Gastrocnemius medialis (tissue), 4 donors: Measurements from ENCODE around the gene PYGL. TPM values are rescaled to one million over a fixed set of nuclear protein-coding genes. Genes with fewer than 3 reads are reported as not detected.
"Not testable (repeated sequence)": the region's sequence is repeated elsewhere in the genome, so short reads cannot be mapped to it uniquely, and the experiment has no call there.

Source experiments
- ATAC-seq, 2 donors: fragments of 150-250 bp; one replicate each; pipeline ENCODE4 v1.9.1; 2016
- DNase-seq, 2 donors: peaks; one replicate each; pipeline ENCODE4 v3.0.0-alpha.2; 2019
- H3K27ac ChIP-seq, 4 donors: fragments of 200-600 bp; sonication (generic); 1 replicate in 1 of 4; 2 replicates in 3 of 4; pipeline ENCODE4 v1.5.1; 2016 to 2018; ENCODE audit warnings: mild to moderate bottlenecking in 2 of 4, moderate library complexity in 1 of 4
- H3K27me3 ChIP-seq, 3 donors: fragments of 200-600 bp; sonication (generic) in 2 of 3; 1 replicate in 1 of 3; 2 replicates in 2 of 3; pipeline versions ENCODE4 v1.5.1 to v1.6.0; 2016 to 2019; ENCODE audit warnings: mild to moderate bottlenecking in 1 of 3, moderate library complexity in 1 of 3
- H3K36me3 ChIP-seq, 2 donors: fragments of 200-600 bp; sonication (generic) in 1 of 2; one replicate each; pipeline ENCODE4 v1.5.1; 2017 to 2018
- H3K4me1 ChIP-seq, 2 donors: fragments of 200-600 bp; sonication (generic) in 1 of 2; one replicate each; pipeline ENCODE4 v1.5.1; 2016 to 2017; ENCODE audit warnings: mild to moderate bottlenecking in 2 of 2
- H3K4me3 ChIP-seq, 4 donors: fragments of 200-600 bp; sonication (generic) in 3 of 4; 1 replicate in 1 of 4; 2 replicates in 3 of 4; pipeline ENCODE4 v1.5.1; 2016 to 2019; ENCODE audit warnings: mild to moderate bottlenecking in 2 of 4
- H3K9me3 ChIP-seq, 3 donors: fragments of 200-600 bp; sonication (generic) in 2 of 3; 1 replicate in 1 of 3; 2 replicates in 2 of 3; pipeline ENCODE4 v1.5.1; 2016 to 2019
- CTCF ChIP-seq, 5 experiments: fragments of 450-650 bp in 3 of 5; fragments of 200-600 bp in 2 of 5; sonication (generic) in 2 of 5; IDR thresholded peaks in 4 of 5; conservative IDR thresholded peaks in 1 of 5; 1 replicate in 4 of 5; 2 replicates in 1 of 5; pipeline ENCODE4 v1.5.1; 2016 to 2019; ENCODE audit warnings: antibody characterized with exemption in 5 of 5, mild to moderate bottlenecking in 3 of 5, moderate library complexity in 3 of 5
- POLR2A ChIP-seq, 2 donors: fragments of 450-650 bp; IDR thresholded peaks; one replicate each; pipeline ENCODE4 v1.6.1; 2017; ENCODE audit warnings: antibody characterized with exemption in 2 of 2, mild to moderate bottlenecking in 2 of 2, moderate library complexity in 2 of 2
- in situ Hi-C, 4 donors: fragments of 200-750 bp; cut with MboI; loops; one replicate each; pipeline versions ENCODE4 v1.15.0 to v1.8.0; 2017; ENCODE audit warnings: low sequenced_read_pairs in 4 of 4
- intact Hi-C: fragments of 100-400 bp; cut with DNase I; formaldehyde crosslinking; loops from one replicate; pipeline ENCODE4 v1.15.1; 2023; ENCODE audit warnings: low total_unique reads
- total RNA-seq, 4 donors: library from RNA; depleted of rRNA; stranded (reverse); fragments of >200 nt; gene quantifications; one replicate each; pipeline versions ENCODE4 v1.1.0 to v1.2.3, GENCODE V29; 2016

Gene PYGL
- total RNA-seq, 4 donors from 2014 or later: 4.8 to 8.6 (median 6.4) TPM

GRCh38 chr14:50943261-50943942 is 881 bp downstream of the PYGL start:
- in situ Hi-C loops: no loop called here
- peak in 1 of 2 donors; percentile 34 for DNase-seq
- peaks cover 4 to 7% of the 10 kb centered on the region in 2 donors for H3K4me1 ChIP-seq

GRCh38 chr14:50941638-50942037 is 2.6 kb downstream of the PYGL start:
- intact Hi-C loops: loop anchor here (10.0 kb wide), 1 partner anchor 843 kb away; no protein-coding TSS in a partner anchor

More at GRCh38 chr14:50943261-50943942, 881 bp downstream of the PYGL start:
- peak overlapping the region; percentile 33 to 69 (median 59) for H3K27ac ChIP-seq
- H3K27me3 ChIP-seq: peaks cover 0 to 8% (median 3%) of the 10 kb centered on the region in 3 donors
- TF ChIP-seq POLR2A (IDR thresholded peaks at IDR 0.05) (no peak), CTCF (IDR thresholded peaks at IDR 0.05 in 4 of 5, conservative IDR thresholded peaks at IDR 0.05 in 1 of 5) (no peak)
- H3K36me3 ChIP-seq: no peaks in the 10 kb centered on the region
- intact Hi-C loops: loop anchor here (10.0 kb wide), 1 partner anchor 841 kb away; no protein-coding TSS in a partner anchor
- ATAC-seq: peak; percentile 17 to 42
- H3K9me3 ChIP-seq: no peaks in the 10 kb centered on the region
- H3K4me3 ChIP-seq: peak overlapping the region; percentile 67 to 94 (median 80)

GRCh38 chr14:50941151-50941550 is 3.1 kb downstream of the PYGL start:
- no peaks in the 10 kb centered on the region for H3K36me3 ChIP-seq
- no peak overlapping the region for H3K4me3 ChIP-seq
- ATAC-seq (no peak), DNase-seq (no peak)
- intact Hi-C loops (loop anchor here (10.0 kb wide), 1 partner anchor 844 kb away; no protein-coding TSS in a partner anchor), in situ Hi-C loops (no loop called here)
- peaks cover 4 to 7% of the 10 kb centered on the region in 2 donors for H3K4me1 ChIP-seq
- no peak for TF ChIP-seq POLR2A (IDR thresholded peaks at IDR 0.05)
- TF ChIP-seq CTCF (IDR thresholded peaks at IDR 0.05 in 4 of 5, conservative IDR thresholded peaks at IDR 0.05 in 1 of 5): no peak
- no peaks in the 10 kb centered on the region for H3K9me3 ChIP-seq
- H3K27me3 ChIP-seq: peaks cover 0 to 8% (median 3%) of the 10 kb centered on the region in 3 donors
- H3K27ac ChIP-seq: no peak overlapping the region

More at GRCh38 chr14:50941638-50942037, 2.6 kb downstream of the PYGL start:
- H3K36me3 ChIP-seq, H3K4me3 ChIP-seq, H3K9me3 ChIP-seq, ATAC-seq, H3K27ac ChIP-seq, DNase-seq, in situ Hi-C loops, H3K4me1 ChIP-seq, H3K27me3 ChIP-seq: not testable (repeated sequence)

- H3K27me3 ChIP-seq: no peaks in the 10 kb centered on the region
- intact Hi-C loops: no loop called here
- no peak overlapping the region for H3K27ac ChIP-seq
- H3K4me1 ChIP-seq: no peaks in the 10 kb centered on the region
- H3K9me3 ChIP-seq: no peaks in the 10 kb centered on the region
- H3K4me3 ChIP-seq: no peak overlapping the region
- no peak for DNase-seq
- no peaks in the 10 kb centered on the region for H3K36me3 ChIP-seq
- no peak for ATAC-seq
- in situ Hi-C loops: no loop called here
- TF ChIP-seq POLR2A (IDR thresholded peaks at IDR 0.05): no peak
- TF ChIP-seq CTCF (IDR thresholded peaks at IDR 0.05 in 4 of 5, conservative IDR thresholded peaks at IDR 0.05 in 1 of 5): no peak
These were observed 6.5 kb downstream of the PYGL start for GRCh38 chr14:50937800-50938199.

GRCh38 chr14:50937325-50937724 is 7.0 kb downstream of the PYGL start:
- ATAC-seq (no peak), DNase-seq (no peak)
- Histone ChIP-seq H3K36me3 (no peaks in the 10 kb centered on the region), H3K4me3 (no peak overlapping the region), H3K27ac (no peak overlapping the region), H3K4me1 (no peaks in the 10 kb centered on the region), H3K27me3 (no peaks in the 10 kb centered on the region), H3K9me3 (no peaks in the 10 kb centered on the region)
- in situ Hi-C loops (no loop called here), intact Hi-C loops (no loop called here)
- no peak for TF ChIP-seq POLR2A (IDR thresholded peaks at IDR 0.05)
- TF ChIP-seq CTCF (IDR thresholded peaks at IDR 0.05 in 4 of 5, conservative IDR thresholded peaks at IDR 0.05 in 1 of 5): no peak
